ENCODE data around the gene CAMTA1. TPM values are rescaled to one million over a fixed set of nuclear protein-coding genes. Genes with fewer than 3 reads are reported as not detected.

Gene CAMTA1
- polyA plus RNA-seq, 1 of the 3 experiments (the other 2 are of a cell fraction), result 63.1 TPM

GRCh38 chr1:7095343-7095964 lies 310.2 kb downstream of the CAMTA1 start:
- no peak for DNase-seq
- no peaks in the 10 kb centered on the region for H4K20me1 ChIP-seq (ENCODE audit: insufficient read depth)
- H3F3A ChIP-seq (replicated peaks; ENCODE audit: insufficient read depth), result no peaks in the 10 kb centered on the region
- H3K9ac ChIP-seq, result no peak overlapping the region
- H2AFZ ChIP-seq (ENCODE audit: low read depth), result no peak overlapping the region
- ChIA-PET POLR2A (interaction anchor here (0.6 kb wide), 1 partner anchor 133 kb away, joined by 3 read pairs; no protein-coding TSS in a partner anchor), CTCF (interaction anchor here (1.6 to 4.1 kb wide), 2 partner anchors 25 to 552 kb away, joined by 4 to 20 read pairs; no protein-coding TSS in a partner anchor)
- H3K9me2 ChIP-seq, result no peaks in the 10 kb centered on the region
- no peaks in the 10 kb centered on the region; a peak in 1 of 4 replicates for H3K4me1 ChIP-seq (ENCODE audit: control insufficient read depth in 1 of 2, insufficient read depth in 2 of 2, low read depth in 1 of 2, low read length in 1 of 2)
- no peak for TF ChIP-seq SIN3A (IDR thresholded peaks at IDR 0.05; ENCODE audit: borderline replicate concordance, low read depth, low read length)
- TF ChIP-seq YY1 (IDR thresholded peaks at IDR 0.05; ENCODE audit: low read depth), result no peak
- TF ChIP-seq RAD21 (IDR thresholded peaks at IDR 0.05; ENCODE audit: low read length), result no peak
- TF ChIP-seq ZBTB33 (IDR thresholded peaks at IDR 0.05; ENCODE audit: borderline replicate concordance, low read depth), result no peak
- no peak for TF ChIP-seq USF2 (IDR thresholded peaks at IDR 0.05; ENCODE audit: borderline replicate concordance, low read depth, low read length)
- TF ChIP-seq RFX5 (IDR thresholded peaks at IDR 0.05; ENCODE audit: low read length), result no peak
- no peak for TF ChIP-seq POLR2AphosphoS5 (IDR thresholded peaks at IDR 0.05; ENCODE audit: low read depth, low read length)
- no peak for TF ChIP-seq TCF12 (IDR thresholded peaks at IDR 0.05)
- no peak for TF ChIP-seq FOXJ3 (CRISPR knock-in tag; IDR thresholded peaks at IDR 0.05)
- no peak overlapping the region for H3K4me3 ChIP-seq (ENCODE audit: low read depth in 2 of 2, low read length in 1 of 2)
- H3K36me3 ChIP-seq (replicated peaks in 1 of 2; ENCODE audit: control insufficient read depth in 1 of 2, insufficient read depth in 2 of 2, low read length in 1 of 2), result no peaks in the 10 kb centered on the region
- no peak overlapping the region for H3K4me2 ChIP-seq
- WGBS (ENCODE audit: low lambda C conversion rate), result 49% methylated on average over 10 of the region's 12 CpGs
- no peak overlapping the region for H3K27ac ChIP-seq (ENCODE audit: low read depth in 2 of 2, low read length in 1 of 2)
- no peaks in the 10 kb centered on the region for H3K79me2 ChIP-seq (ENCODE audit: insufficient read depth)
- no peaks in the 10 kb centered on the region for H3K9me3 ChIP-seq
- no peaks in the 10 kb centered on the region; the same call in 1 of the 2 replicates for H3K27me3 ChIP-seq (ENCODE audit: insufficient read depth)

- no peak overlapping the region for H3K27ac ChIP-seq (ENCODE audit: low read depth in 2 of 2, low read length in 1 of 2)
- POLR2A ChIA-PET, result no interaction called here
- H3K9ac ChIP-seq, result no peak overlapping the region
- H3K9me2 ChIP-seq, result no peaks in the 10 kb centered on the region
- H3K4me2 ChIP-seq, result no peak overlapping the region
- no peak overlapping the region for H2AFZ ChIP-seq (ENCODE audit: low read depth)
- H3K27me3 ChIP-seq (ENCODE audit: insufficient read depth), result no peaks in the 10 kb centered on the region; the same call in 1 of the 2 replicates
- no peaks in the 10 kb centered on the region for H4K20me1 ChIP-seq (ENCODE audit: insufficient read depth)
- CTCF ChIA-PET, result interaction anchor here (1.0 to 2.3 kb wide), 2 partner anchors 11 to 28 kb away, joined by 4 to 7 read pairs; no protein-coding TSS in a partner anchor
- TF ChIP-seq EP300 (IDR thresholded peaks at IDR 0.05; ENCODE audit: borderline replicate concordance in 1 of 2, low read depth in 1 of 2, low read length in 1 of 2), result no peak
- TF ChIP-seq RCOR1 (IDR thresholded peaks at IDR 0.05; ENCODE audit: low read length), result no peak
- no peak for TF ChIP-seq GATA2 (CRISPR knock-in tag; IDR thresholded peaks at IDR 0.05)
- H3K4me1 ChIP-seq (ENCODE audit: control insufficient read depth in 1 of 2, insufficient read depth in 2 of 2, low read depth in 1 of 2, low read length in 1 of 2), result no peaks in the 10 kb centered on the region; a peak in 1 of 4 replicates
- H3F3A ChIP-seq (replicated peaks; ENCODE audit: insufficient read depth), result no peaks in the 10 kb centered on the region
- no peaks in the 10 kb centered on the region for H3K36me3 ChIP-seq (replicated peaks in 1 of 2; ENCODE audit: control insufficient read depth in 1 of 2, insufficient read depth in 2 of 2, low read length in 1 of 2)
- no peaks in the 10 kb centered on the region for H3K79me2 ChIP-seq (ENCODE audit: insufficient read depth)
- H3K9me3 ChIP-seq, result no peaks in the 10 kb centered on the region
- H3K4me3 ChIP-seq (ENCODE audit: low read depth in 2 of 2, low read length in 1 of 2), result no peak overlapping the region
- no peak for DNase-seq
- 79% methylated on average over 15 of the region's 21 CpGs for WGBS (ENCODE audit: low lambda C conversion rate)
Observed at GRCh38 chr1:7097938-7098592, 312.8 kb downstream of the CAMTA1 start.
